GM18502 (cell line): ENCODE results near the gene REM2.

Experiments used
- ATAC-seq: cut with Tn5 transposase; IDR thresholded peaks from one replicate; pipeline ENCODE4 v1.9.1; 2021; ENCODE audit warnings: mild to moderate bottlenecking; ENCODE audit not compliant: unreplicated experiment, poor library complexity

The REM2 gene, protein sequence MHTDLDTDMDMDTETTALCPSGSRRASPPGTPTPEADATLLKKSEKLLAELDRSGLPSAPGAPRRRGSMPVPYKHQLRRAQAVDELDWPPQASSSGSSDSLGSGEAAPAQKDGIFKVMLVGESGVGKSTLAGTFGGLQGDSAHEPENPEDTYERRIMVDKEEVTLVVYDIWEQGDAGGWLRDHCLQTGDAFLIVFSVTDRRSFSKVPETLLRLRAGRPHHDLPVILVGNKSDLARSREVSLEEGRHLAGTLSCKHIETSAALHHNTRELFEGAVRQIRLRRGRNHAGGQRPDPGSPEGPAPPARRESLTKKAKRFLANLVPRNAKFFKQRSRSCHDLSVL

DNA sequence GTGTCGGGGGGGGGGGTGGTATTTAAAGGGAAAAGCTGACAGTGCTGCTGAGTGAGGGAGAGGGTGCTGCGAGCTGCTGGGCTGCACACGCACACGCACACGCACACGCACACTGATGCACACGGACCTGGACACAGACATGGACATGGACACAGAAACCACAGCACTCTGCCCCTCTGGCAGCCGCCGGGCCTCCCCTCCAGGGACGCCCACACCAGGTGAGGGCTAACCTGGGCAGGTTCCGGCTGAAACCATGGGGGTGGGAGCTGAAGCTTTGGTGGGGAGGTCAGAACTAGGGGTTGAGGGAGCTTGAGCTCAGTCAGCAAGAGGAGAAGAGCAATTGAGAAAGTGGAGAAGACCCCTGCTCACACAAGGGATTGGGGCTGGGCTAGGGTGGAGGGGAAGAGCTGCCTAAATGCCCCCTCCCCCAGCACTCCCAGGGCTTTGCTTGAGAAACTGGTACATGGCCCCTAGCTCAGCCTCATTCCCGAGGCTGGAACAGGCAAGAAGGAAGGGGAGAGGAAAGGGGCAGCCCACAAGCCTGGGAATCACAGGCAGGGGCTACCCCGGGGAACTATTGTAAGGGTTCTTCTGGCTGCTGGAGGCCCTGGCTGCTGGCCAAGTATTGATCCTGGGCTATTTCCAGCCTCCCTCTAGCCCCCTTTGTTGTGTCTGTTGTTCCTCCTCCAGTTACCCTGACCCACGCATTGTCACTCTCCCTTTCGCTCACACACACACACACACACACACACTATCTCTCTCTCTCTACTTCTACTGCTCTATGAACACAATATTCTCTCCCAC is at the start of gene REM2:
REM2 (plus strand) TSS at position 50 of the 804 bp plus-strand sequence; CDS start at position 116, 66 bp downstream.
- no peak for ATAC-seq

DNA sequence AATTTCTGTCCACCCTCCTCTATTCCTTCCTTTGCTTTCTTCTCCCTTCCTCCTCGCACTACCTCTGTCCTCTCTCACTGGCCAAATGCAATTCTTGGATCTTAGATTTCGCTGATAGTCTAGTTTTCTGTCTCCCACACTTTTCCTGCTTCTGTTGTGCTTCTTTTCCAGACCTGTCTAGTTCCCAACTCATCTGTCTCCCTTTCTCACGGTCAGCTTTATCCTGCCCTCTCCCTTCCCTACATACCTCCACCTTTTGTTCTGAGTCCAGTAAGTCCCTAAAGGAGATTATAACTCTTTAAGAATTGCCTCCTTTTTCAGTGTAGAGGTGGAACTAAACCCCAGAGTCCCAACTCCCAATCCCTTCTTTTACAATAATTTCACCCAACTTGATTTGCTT is 47.5 kb upstream of the REM2 start:
- ATAC-seq = no peak

- ATAC-seq = no peak
These were observed 46.5 kb upstream of the REM2 start, which contains the start of gene MMP14 for GRCh38 chr14:22836301-22837113. MMP14 (plus strand) TSS chr14:22836585; CDS start chr14:22836818, 233 bp downstream.

- ATAC-seq = no peak
These were observed 45.8 kb upstream of the REM2 start for GRCh38 chr14:22837114-22837749.

DNA sequence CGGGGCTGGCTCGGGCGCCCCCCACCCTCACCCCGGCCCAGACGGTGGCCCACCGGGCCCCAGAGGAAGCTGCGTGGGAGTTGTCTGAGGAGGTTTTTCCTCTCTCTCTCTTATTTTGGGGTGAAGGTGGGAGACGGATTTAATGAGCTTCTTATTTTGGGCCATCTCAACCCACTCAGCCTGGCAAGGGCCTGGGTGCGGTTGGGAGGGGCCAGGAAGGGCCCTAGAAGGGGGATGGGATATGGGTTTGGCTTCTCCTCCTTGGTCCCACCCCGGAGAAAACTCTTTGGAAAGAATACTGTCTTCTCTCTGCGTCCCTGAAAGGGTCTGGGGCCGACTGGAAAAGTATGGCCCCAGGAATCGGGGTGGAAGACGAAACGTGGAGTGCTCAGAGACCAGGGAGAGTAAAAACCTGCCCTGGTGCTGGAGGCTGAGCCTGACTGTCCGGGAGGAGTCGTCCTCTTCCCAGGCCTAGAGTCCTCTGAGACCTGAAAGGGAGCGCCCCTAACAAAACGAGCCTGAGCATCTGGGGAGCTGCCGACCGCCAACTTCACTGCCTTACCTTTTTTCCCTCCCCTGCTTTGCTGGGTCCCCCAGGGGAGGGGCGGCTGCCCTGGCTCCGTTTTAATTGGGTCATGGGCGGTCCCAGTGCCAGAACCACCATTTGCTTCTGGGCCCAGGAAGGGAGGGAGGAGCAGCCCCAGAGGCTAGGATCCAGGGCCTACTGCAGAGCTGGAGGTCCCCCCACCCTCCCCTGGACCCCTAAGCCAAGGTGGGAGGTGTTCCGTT is 45.1 kb upstream of the REM2 start:
- no peak for ATAC-seq

DNA sequence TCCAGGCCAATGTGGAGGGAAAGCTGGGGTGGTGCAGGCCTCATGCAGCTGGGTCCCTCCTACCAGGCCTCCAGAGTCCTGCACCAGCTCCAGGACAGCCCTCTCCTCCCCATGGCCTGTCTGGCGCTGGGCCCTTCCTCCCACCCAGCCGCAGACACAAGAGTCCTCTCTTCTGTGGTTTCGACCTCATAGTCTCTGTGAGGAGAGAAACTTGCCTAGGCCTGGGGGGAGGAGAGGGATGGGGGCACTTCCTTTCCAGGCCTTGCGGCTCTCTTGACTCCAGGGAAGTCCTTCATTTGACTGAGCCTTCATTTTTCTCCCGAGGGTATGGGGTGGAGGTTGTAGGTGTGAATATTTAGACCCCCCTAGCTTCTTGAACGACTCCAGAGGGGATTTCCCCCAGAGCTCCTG is 44.4 kb upstream of the REM2 start:
- ATAC-seq = peak; percentile 49

GRCh38 chr14:22839159-22839779 is 43.8 kb upstream of the REM2 start:
- ATAC-seq = no peak

DNA sequence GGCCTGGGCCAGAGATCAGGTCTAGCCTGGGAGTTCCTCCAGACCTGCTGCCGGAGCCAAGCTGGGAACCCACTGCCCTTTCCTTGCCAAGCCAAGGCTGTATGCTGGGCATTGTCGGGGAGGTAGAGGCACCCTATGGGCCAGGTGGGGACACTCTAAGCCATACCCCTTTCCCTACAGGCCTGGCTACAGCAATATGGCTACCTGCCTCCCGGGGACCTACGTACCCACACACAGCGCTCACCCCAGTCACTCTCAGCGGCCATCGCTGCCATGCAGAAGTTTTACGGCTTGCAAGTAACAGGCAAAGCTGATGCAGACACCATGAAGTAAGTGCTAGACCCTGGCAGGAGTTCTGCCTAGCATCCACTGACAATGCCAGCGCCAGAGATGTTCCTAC is 41.7 kb upstream of the REM2 start:
- ATAC-seq = no peak

DNA sequence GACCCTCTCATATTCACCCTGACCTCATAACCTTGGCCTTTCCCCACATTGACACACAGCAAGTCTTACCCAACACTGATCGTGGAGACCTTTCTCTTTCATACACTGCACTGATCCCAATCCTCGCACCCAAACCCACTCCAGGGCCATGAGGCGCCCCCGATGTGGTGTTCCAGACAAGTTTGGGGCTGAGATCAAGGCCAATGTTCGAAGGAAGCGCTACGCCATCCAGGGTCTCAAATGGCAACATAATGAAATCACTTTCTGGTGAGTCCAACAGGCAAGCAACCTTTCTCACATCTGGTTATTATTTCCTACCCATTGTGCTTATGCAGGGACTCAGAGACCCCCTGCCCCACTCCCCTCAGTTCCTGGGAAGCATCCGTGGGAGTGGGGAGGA is 41.3 kb upstream of the REM2 start:
- ATAC-seq = no peak

DNA sequence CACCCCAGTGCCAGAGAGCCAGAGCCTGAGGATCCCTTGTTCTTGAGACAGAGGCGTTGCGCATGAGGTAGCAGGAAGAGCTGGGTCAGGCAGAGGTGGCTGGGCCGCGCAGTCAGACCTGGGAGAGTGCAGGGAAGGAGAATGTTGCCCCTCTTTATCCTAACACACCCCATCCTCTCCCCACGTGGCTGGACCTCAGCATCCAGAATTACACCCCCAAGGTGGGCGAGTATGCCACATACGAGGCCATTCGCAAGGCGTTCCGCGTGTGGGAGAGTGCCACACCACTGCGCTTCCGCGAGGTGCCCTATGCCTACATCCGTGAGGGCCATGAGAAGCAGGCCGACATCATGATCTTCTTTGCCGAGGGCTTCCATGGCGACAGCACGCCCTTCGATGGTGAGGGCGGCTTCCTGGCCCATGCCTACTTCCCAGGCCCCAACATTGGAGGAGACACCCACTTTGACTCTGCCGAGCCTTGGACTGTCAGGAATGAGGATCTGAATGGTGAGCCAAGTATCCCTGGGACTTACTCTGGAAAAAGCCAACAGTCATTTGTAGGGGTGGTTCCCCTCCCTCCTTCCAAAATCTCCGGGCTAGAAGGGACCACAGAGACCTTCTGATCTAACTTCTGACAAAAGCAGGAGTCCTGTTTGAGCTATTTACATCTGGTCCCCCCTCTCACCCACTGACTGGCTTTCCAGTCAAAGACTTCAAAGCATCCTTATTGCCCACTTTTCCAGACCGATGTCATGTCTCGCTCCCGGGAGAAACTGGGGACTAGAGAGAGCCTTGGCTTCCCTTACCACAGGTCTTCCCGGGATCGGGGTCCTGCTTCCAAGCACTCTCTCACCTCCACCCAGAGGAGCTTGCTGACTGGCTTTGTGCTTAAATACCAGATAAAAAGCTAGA is 40.6 kb upstream of the REM2 start:
- ATAC-seq = no peak

GRCh38 chr14:22843123-22843925 is 39.7 kb upstream of the REM2 start:
- ATAC-seq = no peak

- no peak for ATAC-seq
These were observed 38.6 kb upstream of the REM2 start for GRCh38 chr14:22844221-22845102.

GRCh38 chr14:22845103-22845394 is 38.0 kb upstream of the REM2 start:
- no peak for ATAC-seq

DNA sequence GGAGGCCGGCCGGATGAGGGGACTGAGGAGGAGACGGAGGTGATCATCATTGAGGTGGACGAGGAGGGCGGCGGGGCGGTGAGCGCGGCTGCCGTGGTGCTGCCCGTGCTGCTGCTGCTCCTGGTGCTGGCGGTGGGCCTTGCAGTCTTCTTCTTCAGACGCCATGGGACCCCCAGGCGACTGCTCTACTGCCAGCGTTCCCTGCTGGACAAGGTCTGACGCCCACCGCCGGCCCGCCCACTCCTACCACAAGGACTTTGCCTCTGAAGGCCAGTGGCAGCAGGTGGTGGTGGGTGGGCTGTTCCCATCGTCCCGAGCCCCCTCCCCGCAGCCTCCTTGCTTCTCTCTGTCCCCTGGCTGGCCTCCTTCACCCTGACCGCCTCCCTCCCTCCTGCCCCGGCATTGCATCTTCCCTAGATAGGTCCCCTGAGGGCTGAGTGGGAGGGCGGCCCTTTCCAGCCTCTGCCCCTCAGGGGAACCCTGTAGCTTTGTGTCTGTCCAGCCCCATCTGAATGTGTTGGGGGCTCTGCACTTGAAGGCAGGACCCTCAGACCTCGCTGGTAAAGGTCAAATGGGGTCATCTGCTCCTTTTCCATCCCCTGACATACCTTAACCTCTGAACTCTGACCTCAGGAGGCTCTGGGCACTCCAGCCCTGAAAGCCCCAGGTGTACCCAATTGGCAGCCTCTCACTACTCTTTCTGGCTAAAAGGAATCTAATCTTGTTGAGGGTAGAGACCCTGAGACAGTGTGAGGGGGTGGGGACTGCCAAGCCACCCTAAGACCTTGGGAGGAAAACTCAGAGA is 37.0 kb upstream of the REM2 start:
- no peak for ATAC-seq

- ATAC-seq = no peak
These were observed 36.2 kb upstream of the REM2 start for GRCh38 chr14:22846811-22847307.
